Body of pancreas (tissue), 4 donors: ENCODE measurements around the gene ZNF90.
"Not testable (repeated sequence)": the region's sequence is repeated elsewhere in the genome, so short reads cannot be mapped to it uniquely, and the experiment has no call there.

Experiments
- CTCF ChIP-seq, 7 experiments: fragments of 450-650 bp in 4 of 7; fragments of 200-600 bp in 3 of 7; sonication (generic) in 3 of 7; IDR thresholded peaks; one replicate each; pipeline ENCODE4 v1.5.1; 2016 to 2019; ENCODE audit warnings: antibody characterized with exemption in 7 of 7
- POLR2A ChIP-seq, 3 donors: fragments of 450-650 bp; IDR thresholded peaks; one replicate each; pipeline ENCODE4 v1.6.1; 2016; ENCODE audit warnings: antibody characterized with exemption in 3 of 3, mild to moderate bottlenecking in 2 of 3

GRCh38 chr19:20137714-20138113 lies 59.9 kb downstream of the ZNF90 start:
- not testable (repeated sequence) for TF ChIP-seq CTCF, POLR2A (IDR thresholded peaks at IDR 0.05)
